Measurements from ENCODE around the gene ASCL5. TPM values are rescaled to one million over a fixed set of nuclear protein-coding genes. Genes with fewer than 3 reads are reported as not detected.
A peak's percentile ranks its signal among the peaks of the same experiment; 100 is the strongest.

ASCL5 gene
- total and polyA plus RNA-seq, 9 of the 15 experiments (the other 6 are each of a cell fraction or from before 2014, with no cell fraction given): 0.09 TPM; not detected in 8

- ATAC-seq (no peak), FAIRE-seq (no peak), DNase-seq (ENCODE audit: extremely low read depth in 1 of 4, low spot score in 3 of 4) (no peak)
- no peaks in the 10 kb centered on the region for H4K20me1 ChIP-seq (replicated peaks; ENCODE audit: control insufficient read depth, insufficient read depth, low read length)
- peaks cover 4 to 14% of the 10 kb centered on the region in 2 experiments; a peak in 3 of 5 replicates for H3K4me1 ChIP-seq (replicated peaks in 1 of 2; ENCODE audit: control insufficient read depth in 2 of 2, insufficient read depth in 2 of 2, low read length in 2 of 2)
- peak overlapping the region; percentile 45; the same call in 1 of the 2 replicates for H2AFZ ChIP-seq (ENCODE audit: low read depth, low read length)
- POLR2A ChIA-PET: interaction anchor here (1.7 kb wide), 1 partner anchor 10 kb away, joined by 6 read pairs; the partner anchor contains the start of gene TMEM9
- no peak overlapping the region for H3K4me2 ChIP-seq (ENCODE audit: insufficient read depth, low read length)
- in situ Hi-C loops (cut with MboI): no loop called here
- H3K9me3 ChIP-seq (replicated peaks; ENCODE audit: control insufficient read depth, insufficient read depth, low read depth, low read length): no peaks in the 10 kb centered on the region
- H3K9me1 ChIP-seq (ENCODE audit: control insufficient read depth, insufficient read depth, low read length): no peaks in the 10 kb centered on the region
- 14% methylated on average over 4 of the region's 4 CpGs for WGBS (ENCODE audit: insufficient coverage, low coverage, missing lambda C conversion rate)
- H3K4me3 ChIP-seq: no peak overlapping the region
- CTCF ChIA-PET (ENCODE audit: low intra/inter-chr PET ratio): no interaction called here
- intact Hi-C loops (cut with micrococcal nuclease): no loop called here
- TF ChIP-seq ETS1 (conservative IDR thresholded peaks at IDR 0.05; ENCODE audit: control insufficient read depth, low read depth, low read length) (no peak), FOXJ3 (CRISPR knock-in tag; IDR thresholded peaks at IDR 0.05) (no peak), ZBTB40 (IDR thresholded peaks at IDR 0.05) (peak; percentile 57), ZBTB40 (CRISPR knock-in tag; IDR thresholded peaks at IDR 0.05) (no peak), RREB1 (CRISPR knock-in tag; IDR thresholded peaks at IDR 0.05) (no peak)
- H3K27ac ChIP-seq (ENCODE audit: extremely low read depth, low read depth, low read length): no peak overlapping the region
- no peaks in the 10 kb centered on the region for H3K36me3 ChIP-seq (ENCODE audit: control insufficient read depth, insufficient read depth, low read length)
- no peaks in the 10 kb centered on the region for H3K79me2 ChIP-seq (ENCODE audit: control insufficient read depth, insufficient read depth, low read length)
- H3K9ac ChIP-seq (ENCODE audit: insufficient read depth in 1 of 2, low read depth in 2 of 2, low read length in 2 of 2): no peak overlapping the region
- BruUV-seq (replicated peaks): no TSS peak
- no peaks in the 10 kb centered on the region for H3K27me3 ChIP-seq (ENCODE audit: control insufficient read depth in 2 of 2, insufficient read depth in 2 of 2, low read length in 2 of 2)
These were observed 36.7 kb upstream of the ASCL5 start for GRCh38 chr1:201163707-201164106.

All from K562 (cell line).